Ishikawa (cell line): ENCODE measurements around the gene CD34.

Experiments used
- CEBPB ChIP-seq: IDR thresholded peaks from 2 replicates; pipeline ENCODE4 v1.6.1; 2012
- CREB1 ChIP-seq: IDR thresholded peaks from 2 replicates; pipeline ENCODE4 v1.6.1; 2012; ENCODE audit warnings: low read depth
- EGR1 ChIP-seq: IDR thresholded peaks from 2 replicates; pipeline ENCODE4 v1.6.1; 2012
- EP300 ChIP-seq: IDR thresholded peaks from 2 replicates; pipeline ENCODE4 v1.6.1; 2012; ENCODE audit warnings: borderline replicate concordance
- FOXM1 ChIP-seq: IDR thresholded peaks from 2 replicates; pipeline ENCODE4 v1.6.1; 2012; ENCODE audit warnings: low read depth, borderline replicate concordance
- RAD21 ChIP-seq: IDR thresholded peaks from 2 replicates; pipeline ENCODE4 v1.6.1; 2012; ENCODE audit warnings: low read depth
- TAF1 ChIP-seq: IDR thresholded peaks from 2 replicates; pipeline ENCODE4 v1.6.1; 2012; ENCODE audit warnings: low read depth, mild to moderate bottlenecking
- TCF12 ChIP-seq: IDR thresholded peaks from 2 replicates; pipeline ENCODE4 v1.6.1; 2012; ENCODE audit warnings: low read depth
- TEAD4 ChIP-seq: IDR thresholded peaks from 2 replicates; pipeline ENCODE4 v1.6.1; 2012
- YY1 ChIP-seq: IDR thresholded peaks from 2 replicates; pipeline ENCODE4 v1.6.1; 2012; ENCODE audit warnings: low read depth
- ZBTB7A ChIP-seq: IDR thresholded peaks from 2 replicates; pipeline ENCODE4 v1.6.1; 2012; ENCODE audit warnings: low read depth
- TF ChIP-seq, protein P1 (sequence below): IDR thresholded peaks from 2 replicates; pipeline ENCODE4 v1.6.1; 2012
- TF ChIP-seq, protein P2 (sequence below): IDR thresholded peaks from 2 replicates; pipeline ENCODE4 v1.6.1; 2012; ENCODE audit warnings: low read depth, mild to moderate bottlenecking
- TF ChIP-seq, protein P3 (sequence below): IDR thresholded peaks from 2 replicates; pipeline ENCODE4 v1.6.1; 2012

CD34 gene

DNA sequence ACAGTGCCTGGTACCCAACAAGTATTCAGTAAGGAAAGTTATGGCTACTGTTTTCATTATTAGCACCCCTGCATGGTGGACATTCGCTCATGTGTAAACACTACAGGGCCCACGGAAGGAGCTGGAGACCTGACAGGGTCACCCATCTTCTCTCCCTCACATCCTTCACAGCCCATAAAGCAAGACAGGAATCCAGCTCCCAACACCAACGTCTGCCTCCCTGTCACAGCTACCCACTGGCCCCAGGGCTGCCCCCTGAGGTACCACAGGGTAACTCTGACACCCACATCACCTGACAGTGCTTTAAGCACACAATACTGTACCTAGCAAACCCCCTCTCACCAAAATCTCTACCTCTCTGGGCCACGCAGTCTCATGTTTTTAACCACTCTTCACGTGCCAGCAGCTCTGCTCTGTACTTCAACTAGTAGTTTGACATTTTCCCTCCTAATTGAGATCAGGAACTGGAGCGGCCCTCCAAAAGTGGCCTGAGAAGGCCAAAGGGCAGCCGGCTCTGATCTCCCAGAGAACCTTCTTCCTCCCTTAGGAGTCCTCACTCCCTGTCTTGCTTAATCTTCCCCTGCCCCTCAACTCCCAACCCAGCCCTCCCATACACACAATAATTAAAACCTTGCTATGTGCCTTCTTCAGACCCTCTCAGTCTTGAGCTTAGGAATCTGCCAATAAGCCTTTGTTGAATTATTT, 76.8 kb downstream of the CD34 start:
- TF ChIP-seq, protein P1, sequence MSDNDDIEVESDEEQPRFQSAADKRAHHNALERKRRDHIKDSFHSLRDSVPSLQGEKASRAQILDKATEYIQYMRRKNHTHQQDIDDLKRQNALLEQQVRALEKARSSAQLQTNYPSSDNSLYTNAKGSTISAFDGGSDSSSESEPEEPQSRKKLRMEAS: no peak
- no peak for TF ChIP-seq RAD21
- TF ChIP-seq CEBPB: no peak
- no peak for TF ChIP-seq FOXM1
- TF ChIP-seq TCF12: no peak
- TF ChIP-seq EGR1: no peak
- TF ChIP-seq, protein P2, sequence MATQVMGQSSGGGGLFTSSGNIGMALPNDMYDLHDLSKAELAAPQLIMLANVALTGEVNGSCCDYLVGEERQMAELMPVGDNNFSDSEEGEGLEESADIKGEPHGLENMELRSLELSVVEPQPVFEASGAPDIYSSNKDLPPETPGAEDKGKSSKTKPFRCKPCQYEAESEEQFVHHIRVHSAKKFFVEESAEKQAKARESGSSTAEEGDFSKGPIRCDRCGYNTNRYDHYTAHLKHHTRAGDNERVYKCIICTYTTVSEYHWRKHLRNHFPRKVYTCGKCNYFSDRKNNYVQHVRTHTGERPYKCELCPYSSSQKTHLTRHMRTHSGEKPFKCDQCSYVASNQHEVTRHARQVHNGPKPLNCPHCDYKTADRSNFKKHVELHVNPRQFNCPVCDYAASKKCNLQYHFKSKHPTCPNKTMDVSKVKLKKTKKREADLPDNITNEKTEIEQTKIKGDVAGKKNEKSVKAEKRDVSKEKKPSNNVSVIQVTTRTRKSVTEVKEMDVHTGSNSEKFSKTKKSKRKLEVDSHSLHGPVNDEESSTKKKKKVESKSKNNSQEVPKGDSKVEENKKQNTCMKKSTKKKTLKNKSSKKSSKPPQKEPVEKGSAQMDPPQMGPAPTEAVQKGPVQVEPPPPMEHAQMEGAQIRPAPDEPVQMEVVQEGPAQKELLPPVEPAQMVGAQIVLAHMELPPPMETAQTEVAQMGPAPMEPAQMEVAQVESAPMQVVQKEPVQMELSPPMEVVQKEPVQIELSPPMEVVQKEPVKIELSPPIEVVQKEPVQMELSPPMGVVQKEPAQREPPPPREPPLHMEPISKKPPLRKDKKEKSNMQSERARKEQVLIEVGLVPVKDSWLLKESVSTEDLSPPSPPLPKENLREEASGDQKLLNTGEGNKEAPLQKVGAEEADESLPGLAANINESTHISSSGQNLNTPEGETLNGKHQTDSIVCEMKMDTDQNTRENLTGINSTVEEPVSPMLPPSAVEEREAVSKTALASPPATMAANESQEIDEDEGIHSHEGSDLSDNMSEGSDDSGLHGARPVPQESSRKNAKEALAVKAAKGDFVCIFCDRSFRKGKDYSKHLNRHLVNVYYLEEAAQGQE: no peak
- TF ChIP-seq YY1: no peak
- TF ChIP-seq CREB1: no peak
- no peak for TF ChIP-seq TEAD4
- TF ChIP-seq TAF1: no peak
- TF ChIP-seq, protein P3, sequence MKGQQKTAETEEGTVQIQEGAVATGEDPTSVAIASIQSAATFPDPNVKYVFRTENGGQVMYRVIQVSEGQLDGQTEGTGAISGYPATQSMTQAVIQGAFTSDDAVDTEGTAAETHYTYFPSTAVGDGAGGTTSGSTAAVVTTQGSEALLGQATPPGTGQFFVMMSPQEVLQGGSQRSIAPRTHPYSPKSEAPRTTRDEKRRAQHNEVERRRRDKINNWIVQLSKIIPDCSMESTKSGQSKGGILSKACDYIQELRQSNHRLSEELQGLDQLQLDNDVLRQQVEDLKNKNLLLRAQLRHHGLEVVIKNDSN: no peak
- no peak for TF ChIP-seq EP300

DNA sequence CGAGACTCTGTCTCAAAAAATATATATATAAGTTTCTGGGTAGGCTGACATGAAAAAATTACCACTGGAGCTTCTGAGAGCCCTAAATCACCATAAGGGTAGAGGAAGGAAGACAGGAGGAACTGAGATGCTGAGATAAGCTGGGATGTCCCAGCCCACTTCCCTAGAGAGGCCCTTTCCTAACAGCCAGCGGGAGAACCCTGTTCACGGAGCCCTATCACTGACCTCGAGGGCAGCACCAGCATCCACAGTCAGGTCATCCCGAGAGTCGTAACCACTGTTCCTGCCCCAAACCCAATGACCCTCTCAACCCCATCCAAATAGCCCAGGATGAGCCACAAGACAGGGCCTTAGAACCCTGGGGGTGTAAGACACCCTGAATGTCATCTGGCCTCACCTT, 77.5 kb downstream of the CD34 start:
- no peak for TF ChIP-seq YY1
- no peak for TF ChIP-seq TEAD4
- TF ChIP-seq RAD21: no peak
- TF ChIP-seq, protein P2: no peak
- no peak for TF ChIP-seq CEBPB

DNA sequence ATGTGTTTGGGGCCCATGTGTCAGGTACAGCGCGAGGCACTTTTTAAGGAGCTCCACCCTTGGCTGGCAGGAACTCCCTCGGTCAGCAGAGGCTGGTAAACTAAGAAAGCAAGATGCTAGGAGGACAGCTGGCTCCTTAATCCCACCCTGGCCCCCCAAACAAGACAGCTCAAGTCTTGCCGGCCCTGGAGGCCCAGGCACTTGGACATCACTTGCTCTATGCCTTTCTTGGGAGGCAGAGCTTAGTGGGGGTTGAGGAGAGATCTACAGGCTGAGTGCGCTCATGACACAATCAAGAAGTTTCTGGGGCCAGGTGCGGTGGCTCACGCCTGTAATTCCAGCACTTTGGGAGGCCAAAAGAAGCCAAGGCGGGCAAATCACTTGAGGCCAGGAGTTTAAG, 78.1 kb downstream of the CD34 start:
- TF ChIP-seq, protein P2: no peak
- TF ChIP-seq EP300 (no peak), ZBTB7A (no peak)

DNA sequence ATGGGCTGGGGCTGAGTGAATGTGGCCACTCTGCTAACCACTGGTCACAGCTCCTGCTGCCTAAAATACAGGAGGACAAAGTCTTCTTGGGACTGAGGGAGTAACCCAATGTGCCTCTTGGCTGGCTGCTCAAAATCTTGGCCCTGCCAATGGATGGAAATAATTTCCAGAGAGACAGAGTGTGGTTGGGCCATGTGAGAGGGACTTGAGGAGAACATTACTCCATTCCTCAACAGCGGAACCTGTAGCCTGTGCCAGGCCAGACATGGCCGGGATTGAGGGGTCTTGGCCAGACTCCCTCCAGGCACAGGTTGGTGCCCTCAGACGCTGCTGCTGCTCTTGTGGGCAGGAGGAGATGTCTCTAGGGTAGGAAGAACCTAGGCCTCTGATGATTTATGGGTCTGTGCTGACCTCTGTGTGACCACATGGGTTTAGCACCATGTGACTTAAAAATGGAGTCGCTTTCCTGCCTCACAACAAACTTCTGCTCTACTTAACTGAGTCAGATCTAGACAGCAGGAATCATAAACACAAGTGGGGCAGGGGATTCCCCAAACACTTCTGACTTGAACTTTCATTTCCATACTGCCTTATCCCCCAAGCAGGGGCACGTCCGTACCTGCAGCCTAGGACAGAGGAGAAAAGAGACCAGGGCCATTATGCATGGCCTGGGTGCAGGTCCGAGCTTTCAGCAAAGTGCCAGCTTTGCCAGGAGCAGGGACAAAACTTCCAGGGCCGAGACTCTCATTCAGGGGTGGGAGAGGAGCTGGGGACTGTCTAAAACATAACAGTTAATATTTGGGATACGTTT, 79.2 kb downstream of the CD34 start:
- TF ChIP-seq, protein P2: no peak
- TF ChIP-seq CREB1 (no peak), RAD21 (no peak), EGR1 (no peak), TCF12 (no peak), FOXM1 (no peak), ZBTB7A (no peak), CEBPB (no peak)
- TF ChIP-seq, protein P1: no peak
- TF ChIP-seq, protein P3: no peak
